T-helper 2 cell treated with Interferon-gamma antibody and Interleukin-4, amounts not matched to agents 100 ng/mL and 5 ng/mL, for 36 hours (primary cell): ENCODE data around the gene MAOB. TPM values are rescaled to one million over a fixed set of nuclear protein-coding genes. Genes with fewer than 3 reads are reported as not detected.
"Not testable (repeated sequence)": the region's sequence is repeated elsewhere in the genome, so short reads cannot be mapped to it uniquely, and the experiment has no call there.

Experiments
- intact Hi-C: fragments of 100-400 bp; cut with micrococcal nuclease; formaldehyde crosslinking; loops from one replicate; pipeline ENCODE4 v1.15.1; 2023
- total RNA-seq: library from RNA; stranded (reverse); gene quantifications from 2 replicates; pipeline ENCODE4 v1.2.3, GENCODE V29; 2022

Gene MAOB
- total RNA-seq, 1 donor from 2014 or later, result 3.4 TPM

DNA sequence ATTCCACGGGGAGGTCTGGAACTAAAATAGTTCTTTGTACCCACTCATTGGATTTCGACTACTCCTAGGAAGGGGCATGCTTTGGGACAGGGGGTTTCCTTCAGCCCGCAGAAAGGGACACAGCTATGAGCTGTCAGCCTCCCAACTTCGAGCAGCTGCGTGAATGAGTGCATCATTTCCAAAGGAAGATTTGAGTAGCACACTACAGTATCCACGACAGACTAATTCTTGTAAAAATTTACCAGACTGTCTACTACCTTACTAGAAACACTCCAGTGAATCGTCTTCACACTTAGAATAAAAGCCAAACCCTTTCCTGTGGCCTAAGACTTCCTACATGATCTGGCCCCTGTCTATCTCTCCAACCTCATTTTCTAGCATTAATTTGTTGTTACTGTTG lies 124.2 kb downstream of the MAOB start:
- intact Hi-C loops, result no loop called here

GRCh38 chrX:43756076-43756475 lies 126.2 kb downstream of the MAOB start:
- intact Hi-C loops, result no loop called here

- intact Hi-C loops, result no loop called here
These were observed 128.6 kb downstream of the MAOB start for GRCh38 chrX:43753637-43754036.

- intact Hi-C loops, result loop anchor here (1.0 kb wide), 1 partner anchor 191 kb away; no protein-coding TSS in a partner anchor
These were observed 132.0 kb downstream of the MAOB start for GRCh38 chrX:43750248-43750676.

DNA sequence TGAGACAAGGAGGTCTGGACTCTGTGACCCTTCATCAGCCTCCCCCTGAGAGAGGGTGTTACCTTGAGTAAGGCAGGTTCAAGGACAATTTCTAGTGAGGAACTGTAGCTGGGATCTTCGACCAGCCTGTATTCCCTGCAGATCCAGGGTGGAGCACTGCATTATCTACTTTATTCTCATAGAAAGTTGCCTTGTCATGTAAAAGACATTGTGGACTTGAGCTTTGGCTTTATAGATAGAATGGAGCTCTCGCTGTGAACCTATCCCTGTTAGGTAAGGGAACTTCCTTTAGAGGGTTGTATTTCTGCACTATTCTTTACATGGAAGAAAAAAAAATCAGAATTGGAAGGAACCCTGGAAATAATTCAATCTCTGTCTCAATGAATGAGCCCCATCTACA lies 134.8 kb downstream of the MAOB start:
- intact Hi-C loops, result no loop called here

- intact Hi-C loops, result no loop called here
These were observed 136.1 kb downstream of the MAOB start for GRCh38 chrX:43745938-43746721.

GRCh38 chrX:43744284-43744683 lies 138.0 kb downstream of the MAOB start:
- intact Hi-C loops, result no loop called here

DNA sequence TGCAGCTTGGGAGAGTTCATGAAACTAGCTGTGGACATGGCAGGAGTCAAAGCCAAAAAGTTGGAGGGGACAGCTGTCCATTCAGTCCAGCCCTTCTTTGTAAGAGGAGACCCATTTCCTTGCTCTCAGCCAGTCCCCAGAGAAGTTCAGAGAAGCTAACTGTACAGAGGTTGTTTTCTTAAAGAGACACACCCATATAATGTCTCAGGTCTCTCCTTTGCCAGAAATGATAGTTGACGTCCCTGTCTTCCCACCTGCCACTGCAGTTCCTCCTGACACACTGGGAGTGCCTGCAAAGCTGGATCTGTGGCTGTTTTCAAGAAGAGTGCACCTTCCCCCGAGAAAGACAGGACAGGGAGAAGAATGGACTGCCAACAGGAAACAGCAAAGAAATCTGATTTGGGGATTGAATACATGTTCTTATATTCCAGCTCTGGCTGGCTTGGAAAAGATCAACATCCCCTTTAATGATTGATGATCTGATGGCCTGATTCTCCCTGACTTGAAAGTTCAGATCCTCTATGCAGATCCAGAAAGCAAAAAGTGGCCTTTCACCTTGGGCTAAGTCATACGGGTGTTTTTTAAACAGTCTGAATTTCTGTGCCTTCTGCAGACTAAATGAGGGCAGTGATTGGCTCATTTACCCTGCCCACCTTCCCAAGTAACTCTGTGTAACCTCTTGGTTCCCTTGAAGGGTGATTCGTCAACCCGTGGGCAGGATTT lies 139.0 kb downstream of the MAOB start:
- intact Hi-C loops, result no loop called here

DNA sequence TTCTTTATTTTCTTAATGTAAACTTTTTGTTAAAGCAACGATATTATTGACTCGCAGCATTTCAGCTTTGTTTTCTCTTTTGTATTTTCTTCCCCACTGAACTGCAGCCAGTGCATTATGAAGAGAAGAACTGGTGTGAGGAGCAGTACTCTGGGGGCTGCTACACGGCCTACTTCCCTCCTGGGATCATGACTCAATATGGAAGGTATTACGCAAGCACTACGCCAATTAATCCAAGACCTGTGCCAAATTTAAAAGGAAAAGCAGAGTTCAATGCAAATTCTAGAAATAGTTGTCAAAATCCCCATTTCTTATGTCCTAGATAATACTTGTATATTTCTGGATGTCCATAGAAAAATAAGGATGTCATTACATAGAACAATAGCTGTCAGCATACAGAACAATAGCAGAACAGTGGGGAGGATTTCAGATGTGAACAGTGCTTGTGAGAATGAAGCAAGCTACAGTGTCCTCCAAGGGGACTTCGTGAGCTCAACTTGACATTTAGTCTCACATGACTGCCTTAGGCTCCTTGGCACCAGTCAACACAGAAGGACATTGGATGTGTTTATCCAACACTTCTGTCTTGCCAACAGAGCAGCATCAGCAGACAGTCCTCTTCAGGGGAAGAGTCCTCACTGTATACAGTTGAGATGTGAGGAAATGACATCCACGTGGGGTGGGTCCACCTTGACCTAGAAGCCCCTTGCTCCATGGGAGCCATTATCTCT lies 140.2 kb downstream of the MAOB start:
- intact Hi-C loops, result no loop called here

GRCh38 chrX:43735957-43736356 lies 146.3 kb downstream of the MAOB start:
- intact Hi-C loops, result no loop called here

DNA sequence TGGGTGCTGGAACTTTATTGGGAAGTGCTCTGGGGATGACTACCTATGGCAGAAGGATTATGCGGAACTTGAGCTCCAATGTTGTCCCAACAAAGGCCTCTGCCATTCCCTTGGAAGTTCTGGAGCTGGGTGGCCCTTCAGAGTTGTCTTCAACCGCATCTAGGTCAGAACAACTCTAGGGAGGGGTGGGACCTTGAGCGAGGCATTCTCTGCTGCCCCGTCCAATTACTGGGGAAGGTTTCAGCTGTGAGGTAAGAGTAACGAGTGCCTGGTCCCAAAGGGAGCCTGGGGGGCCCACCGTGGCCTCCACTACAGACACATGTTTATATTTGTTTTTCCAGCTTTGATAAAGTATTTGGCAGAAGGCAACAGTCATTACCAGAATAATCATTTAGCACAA lies 146.7 kb downstream of the MAOB start:
- intact Hi-C loops, result no loop called here

GRCh38 chrX:43734444-43734843 lies 147.8 kb downstream of the MAOB start:
- intact Hi-C loops, result no loop called here

- intact Hi-C loops, result no loop called here
These were observed 148.6 kb downstream of the MAOB start for GRCh38 chrX:43733699-43734098.

- intact Hi-C loops, result no loop called here
These were observed 151.2 kb downstream of the MAOB start for GRCh38 chrX:43731086-43731485.

- intact Hi-C loops, result no loop called here
These were observed 153.3 kb downstream of the MAOB start for GRCh38 chrX:43728966-43729365.

DNA sequence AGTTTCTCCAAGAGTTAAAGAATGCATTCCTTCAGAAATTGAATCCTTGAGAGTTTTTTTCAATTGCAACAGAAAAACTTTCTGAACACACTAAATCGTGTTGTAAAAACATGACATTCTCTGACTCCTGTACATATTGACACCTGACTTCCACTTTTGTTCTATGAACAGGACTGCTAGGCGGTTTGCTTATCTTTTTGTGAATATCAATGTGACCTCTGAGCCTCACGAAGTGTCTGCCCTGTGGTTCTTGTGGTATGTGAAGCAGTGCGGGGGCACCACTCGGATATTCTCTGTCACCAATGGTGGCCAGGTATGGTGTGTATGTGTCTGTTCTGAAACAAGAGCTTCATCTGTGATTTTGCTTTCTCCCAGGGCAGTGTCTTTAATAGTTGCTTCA lies 154.2 kb downstream of the MAOB start:
- intact Hi-C loops, result no loop called here

DNA sequence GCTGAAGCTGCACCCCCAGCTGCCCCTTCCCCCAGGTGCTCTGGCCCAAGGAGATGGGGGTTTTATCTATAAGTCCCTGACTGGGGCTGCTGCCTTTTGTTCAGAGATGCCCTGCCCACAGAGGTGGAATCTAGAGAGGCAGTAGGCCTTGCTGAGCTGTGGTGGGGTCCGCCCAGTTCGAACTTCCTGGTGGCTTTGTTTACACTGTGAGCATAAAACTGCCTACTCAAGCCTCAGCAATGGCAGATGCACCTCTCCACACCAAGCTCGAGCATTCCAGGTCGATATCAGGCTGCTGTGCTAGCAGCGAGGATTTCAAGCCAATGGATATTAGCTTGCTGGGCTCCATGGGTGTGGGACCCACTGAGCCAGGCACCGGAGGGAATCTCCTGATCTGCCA lies 155.0 kb downstream of the MAOB start:
- intact Hi-C loops, result not testable (repeated sequence)

DNA sequence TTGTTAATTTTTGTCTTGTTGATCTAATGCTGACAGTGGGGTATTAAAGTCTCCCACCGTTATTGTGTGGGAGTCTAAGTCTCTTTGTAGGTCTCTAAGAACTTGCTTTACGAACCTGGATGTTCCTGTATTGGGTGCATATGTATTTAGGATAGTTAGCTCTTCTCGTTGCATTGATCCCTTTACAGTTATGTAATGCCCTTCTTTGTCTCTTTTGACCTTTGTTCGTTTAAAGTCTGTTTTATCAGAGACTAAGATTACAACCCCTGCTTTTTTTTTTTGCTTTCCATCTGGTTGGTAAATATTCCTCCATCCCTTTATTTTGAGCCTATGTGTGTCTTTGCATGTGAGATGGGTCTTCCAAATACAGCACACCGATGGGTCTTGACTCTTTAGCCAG lies 157.0 kb downstream of the MAOB start:
- intact Hi-C loops, result not testable (repeated sequence)

DNA sequence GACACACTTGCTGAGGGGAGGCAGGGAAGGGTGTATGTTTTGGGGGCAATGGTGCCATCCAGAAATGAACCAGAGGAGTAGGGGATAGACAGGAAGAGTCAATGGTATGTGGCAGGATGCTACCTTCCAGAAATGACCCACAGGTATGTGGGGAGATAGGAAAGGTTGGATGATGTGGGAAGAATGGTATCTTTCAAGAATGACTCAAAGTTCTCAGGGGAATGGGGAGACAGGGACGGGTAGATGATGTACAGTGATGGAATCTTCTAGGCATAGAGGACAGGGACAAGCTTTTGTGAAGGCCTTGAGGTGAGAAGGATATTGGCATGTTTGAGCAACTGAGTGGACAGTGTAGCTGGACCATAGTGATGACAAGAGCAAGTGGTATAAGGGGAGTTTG lies 161.3 kb downstream of the MAOB start:
- intact Hi-C loops, result no loop called here

GRCh38 chrX:43720082-43720481 lies 162.2 kb downstream of the MAOB start:
- intact Hi-C loops, result no loop called here

DNA sequence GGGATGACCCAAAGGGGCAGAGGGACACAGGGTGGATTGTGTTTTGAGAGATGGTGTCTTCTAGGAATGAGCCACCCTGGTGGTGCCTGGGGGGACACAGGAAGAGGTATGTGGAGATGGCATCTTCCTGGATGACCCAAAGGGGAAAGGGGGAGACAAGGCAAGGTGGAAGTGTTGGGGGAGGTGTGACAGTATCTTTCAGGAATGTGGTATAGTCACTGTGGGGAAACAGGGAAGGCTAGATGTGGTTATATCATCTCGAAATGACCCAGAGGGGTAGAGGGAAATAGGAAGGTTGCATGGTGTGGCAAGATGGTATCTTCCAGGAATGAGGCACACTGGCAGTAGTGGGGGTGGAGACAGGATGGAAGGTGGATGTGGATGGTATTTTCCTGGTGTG lies 163.3 kb downstream of the MAOB start:
- intact Hi-C loops, result no loop called here

DNA sequence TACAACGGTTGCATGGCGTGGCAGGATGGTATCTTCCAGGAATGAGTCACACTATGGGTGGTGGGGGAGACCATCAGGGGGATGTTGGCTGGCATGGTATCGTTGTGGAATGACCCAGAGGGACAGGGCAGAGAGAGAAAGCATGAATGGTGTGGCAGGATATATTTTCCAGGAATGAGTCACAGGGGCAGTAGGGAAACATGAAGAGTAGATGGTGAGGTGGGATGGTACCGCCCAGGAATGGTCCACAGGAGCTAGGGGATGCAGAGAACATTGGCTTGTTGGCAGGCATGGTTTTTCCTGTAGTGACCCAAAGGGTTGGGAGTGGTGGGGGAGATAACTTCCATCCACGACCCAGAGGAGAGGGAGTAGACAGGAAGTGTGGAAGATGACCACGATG lies 163.7 kb downstream of the MAOB start:
- intact Hi-C loops, result no loop called here
